MCF 10A (cell line): ENCODE results near the gene PNMA6F. TPM values are rescaled to one million over a fixed set of nuclear protein-coding genes. Genes with fewer than 3 reads are reported as not detected.
"Not testable (repeated sequence)": the region's sequence is repeated elsewhere in the genome, so short reads cannot be mapped to it uniquely, and the experiment has no call there.

ENCODE experiments used
- BruUV-seq: library from RNA; stranded (reverse); fragments of 400-500 nt; replicated peaks from 2 replicates; lab custom pipeline; 2021; lab: Mats Ljungman, UMichigan
- CTCF ChIA-PET: fragments of 300-600 bp; sonication (Branson Sonifier 250); formaldehyde crosslinking; extraction: SDS; loops from one replicate; lab custom pipeline; 2021; ENCODE audit warnings: antibody characterized with exemption, inconsistent platforms; lab: Yijun Ruan, JAX
- POLR2A ChIA-PET: fragments of 300-600, 350-650 bp; sonication (Branson Sonifier 250); formaldehyde crosslinking; extraction: SDS; loops from one replicate; lab custom pipeline; 2020; ENCODE audit warnings: antibody characterized with exemption, inconsistent platforms; lab: Yijun Ruan, JAX
- DNase-seq: peaks from one replicate; pipeline ENCODE4 v3.0.0-alpha.2; 2018; ENCODE audit not compliant: unreplicated experiment
- H3K27ac Mint-ChIP-seq: one replicate; pipeline ENCODE4 v1.8.0; 2022; ENCODE audit warnings: mild to moderate bottlenecking, low read depth, mixed read lengths; ENCODE audit not compliant: unreplicated experiment
- H3K27me3 Mint-ChIP-seq: one replicate; pipeline ENCODE4 v1.8.0; 2022; ENCODE audit warnings: mixed read lengths; ENCODE audit not compliant: insufficient read depth, unreplicated experiment
- H3K36me3 Mint-ChIP-seq: one replicate; pipeline ENCODE4 v1.8.0; 2022; ENCODE audit warnings: mild to moderate bottlenecking, moderate library complexity, mixed read lengths; ENCODE audit not compliant: insufficient read depth, unreplicated experiment
- H3K4me1 Mint-ChIP-seq: one replicate; pipeline ENCODE4 v1.8.0; 2022; ENCODE audit warnings: mixed read lengths; ENCODE audit not compliant: insufficient read depth, unreplicated experiment
- H3K4me3 Mint-ChIP-seq: one replicate; pipeline ENCODE4 v1.8.0; 2022; ENCODE audit warnings: mild to moderate bottlenecking, moderate library complexity, mixed read lengths; ENCODE audit not compliant: unreplicated experiment
- H3K9me3 Mint-ChIP-seq: one replicate; pipeline ENCODE4 v1.8.0; 2022; ENCODE audit warnings: mixed read lengths; ENCODE audit not compliant: unreplicated experiment
- intact Hi-C: fragments of 100-400 bp; cut with micrococcal nuclease; formaldehyde crosslinking; loops from 2 replicates; pipeline ENCODE4 v1.14.1; 2022
- total RNA-seq: library from RNA; stranded (reverse); gene quantifications from 2 replicates; pipeline ENCODE4 v1.2.3, GENCODE V29; 2022
- TF ChIP-seq, protein P1 (sequence below): fragments of 200-600 bp; IDR thresholded peaks from one replicate; pipeline ENCODE4 v1.8.0; 2022; ENCODE audit warnings: antibody characterized with exemption, mild to moderate bottlenecking; ENCODE audit not compliant: unreplicated experiment

Gene PNMA6F
- total RNA-seq, 1 experiment from 2014 or later, result not detected

DNA sequence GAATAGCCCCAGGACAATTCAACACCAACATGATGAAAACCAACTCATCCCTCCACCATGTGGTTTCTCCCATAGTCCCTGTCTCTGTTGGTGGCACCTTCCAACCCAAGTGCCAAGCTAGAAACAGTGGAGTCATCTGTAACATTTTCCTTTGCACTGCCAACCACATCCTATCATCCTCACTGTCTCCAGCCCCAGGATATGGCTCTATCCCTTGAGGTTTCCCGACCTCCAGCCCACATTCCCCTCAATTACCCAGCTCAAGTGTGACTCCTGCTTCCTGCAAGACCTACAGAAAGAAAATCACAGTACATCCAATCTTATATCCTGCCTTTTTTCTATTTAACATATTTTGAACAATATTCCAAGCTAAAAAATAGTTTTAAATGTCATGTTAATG, 24.2 kb downstream of the PNMA6F start:
- no peaks in the 10 kb centered on the region for H3K4me1 Mint-ChIP-seq
- peaks cover 30% of the 10 kb centered on the region for H3K27me3 Mint-ChIP-seq
- intact Hi-C loops, result no loop called here
- H3K9me3 Mint-ChIP-seq, result peaks cover 21% of the 10 kb centered on the region
- ChIA-PET POLR2A (no interaction called here), CTCF (no interaction called here)
- no peaks in the 10 kb centered on the region for H3K36me3 Mint-ChIP-seq
- DNase-seq, result no peak
- BruUV-seq, result no TSS peak
- TF ChIP-seq, protein P1, sequence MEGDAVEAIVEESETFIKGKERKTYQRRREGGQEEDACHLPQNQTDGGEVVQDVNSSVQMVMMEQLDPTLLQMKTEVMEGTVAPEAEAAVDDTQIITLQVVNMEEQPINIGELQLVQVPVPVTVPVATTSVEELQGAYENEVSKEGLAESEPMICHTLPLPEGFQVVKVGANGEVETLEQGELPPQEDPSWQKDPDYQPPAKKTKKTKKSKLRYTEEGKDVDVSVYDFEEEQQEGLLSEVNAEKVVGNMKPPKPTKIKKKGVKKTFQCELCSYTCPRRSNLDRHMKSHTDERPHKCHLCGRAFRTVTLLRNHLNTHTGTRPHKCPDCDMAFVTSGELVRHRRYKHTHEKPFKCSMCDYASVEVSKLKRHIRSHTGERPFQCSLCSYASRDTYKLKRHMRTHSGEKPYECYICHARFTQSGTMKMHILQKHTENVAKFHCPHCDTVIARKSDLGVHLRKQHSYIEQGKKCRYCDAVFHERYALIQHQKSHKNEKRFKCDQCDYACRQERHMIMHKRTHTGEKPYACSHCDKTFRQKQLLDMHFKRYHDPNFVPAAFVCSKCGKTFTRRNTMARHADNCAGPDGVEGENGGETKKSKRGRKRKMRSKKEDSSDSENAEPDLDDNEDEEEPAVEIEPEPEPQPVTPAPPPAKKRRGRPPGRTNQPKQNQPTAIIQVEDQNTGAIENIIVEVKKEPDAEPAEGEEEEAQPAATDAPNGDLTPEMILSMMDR, result no peak
- no peak overlapping the region for H3K4me3 Mint-ChIP-seq
- no peak overlapping the region for H3K27ac Mint-ChIP-seq

DNA sequence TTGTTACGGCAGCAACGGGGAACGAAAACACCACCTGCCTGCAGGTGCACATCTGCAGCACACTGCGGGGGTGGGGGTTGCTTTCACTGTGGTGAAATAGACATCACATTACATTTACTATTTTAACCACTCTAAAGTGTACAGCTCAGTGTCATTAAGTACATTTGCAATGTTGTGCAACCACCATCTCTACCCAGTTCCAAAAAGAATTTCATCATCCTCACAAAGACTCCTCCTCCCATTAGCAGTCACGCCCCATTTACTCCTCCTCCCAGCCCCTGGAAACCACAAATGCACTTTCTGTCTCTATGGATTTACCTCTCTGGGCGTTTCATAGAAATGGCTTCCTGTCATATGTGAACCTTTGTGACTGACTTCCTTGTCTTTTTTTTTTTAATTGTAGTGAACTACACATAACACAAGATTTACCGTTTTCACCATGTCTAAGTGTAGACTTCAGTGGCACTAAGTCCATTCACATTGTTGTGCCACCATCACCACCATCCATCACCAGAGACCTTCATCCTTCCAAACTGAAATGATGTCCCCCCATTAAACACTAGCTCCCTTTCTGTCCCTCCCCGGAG, 28.0 kb downstream of the PNMA6F start:
- H3K4me3 Mint-ChIP-seq, intact Hi-C loops, H3K36me3 Mint-ChIP-seq, BruUV-seq, H3K4me1 Mint-ChIP-seq, H3K27ac Mint-ChIP-seq, H3K27me3 Mint-ChIP-seq, CTCF ChIA-PET, POLR2A ChIA-PET, DNase-seq: not testable (repeated sequence)
- peaks cover 14% of the 10 kb centered on the region for H3K9me3 Mint-ChIP-seq

DNA sequence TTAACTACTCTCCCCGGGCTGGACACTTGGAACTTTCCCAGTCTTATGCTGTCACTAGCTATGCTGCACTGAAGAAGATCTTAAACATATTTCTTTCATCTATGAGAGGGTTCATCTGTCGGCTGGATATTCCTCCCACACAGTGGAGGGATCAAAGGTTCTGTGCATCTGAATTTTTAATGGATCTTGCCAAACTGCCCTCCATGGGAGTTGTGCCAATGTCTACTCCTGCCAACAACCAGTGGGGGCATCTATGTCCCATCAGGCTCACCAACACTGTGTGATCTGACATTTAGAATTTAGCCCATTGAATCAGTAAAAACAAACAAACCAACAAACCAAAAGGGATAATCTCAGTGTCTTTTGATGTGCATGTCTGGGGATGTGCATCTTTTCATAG, 32.8 kb downstream of the PNMA6F start:
- POLR2A ChIA-PET, H3K36me3 Mint-ChIP-seq, H3K4me3 Mint-ChIP-seq, CTCF ChIA-PET, H3K27me3 Mint-ChIP-seq, BruUV-seq, H3K27ac Mint-ChIP-seq, DNase-seq, intact Hi-C loops, H3K9me3 Mint-ChIP-seq, H3K4me1 Mint-ChIP-seq: not testable (repeated sequence)

DNA sequence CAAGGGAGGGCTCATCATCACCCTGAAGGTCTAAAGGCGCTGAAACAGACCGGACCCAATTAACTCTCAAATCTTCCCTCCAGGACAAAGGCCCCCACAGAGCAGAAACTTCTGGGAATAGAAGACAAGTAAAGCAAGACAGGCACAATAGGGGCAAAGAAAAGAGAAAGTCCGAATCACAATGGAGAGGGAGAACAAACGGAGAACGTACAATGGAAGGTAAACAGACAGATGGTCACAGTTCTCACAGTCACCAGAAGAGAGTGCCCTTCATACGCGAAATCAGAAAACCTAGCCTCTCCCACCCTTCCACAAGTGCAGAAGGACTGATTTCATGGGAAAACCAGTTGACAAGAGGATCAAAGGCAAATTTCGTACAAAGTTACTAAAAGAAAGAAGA, 35.9 kb downstream of the PNMA6F start:
- H3K27me3 Mint-ChIP-seq, CTCF ChIA-PET, H3K9me3 Mint-ChIP-seq, H3K36me3 Mint-ChIP-seq, H3K4me1 Mint-ChIP-seq, intact Hi-C loops, H3K27ac Mint-ChIP-seq, POLR2A ChIA-PET, BruUV-seq, H3K4me3 Mint-ChIP-seq, DNase-seq: not testable (repeated sequence)

DNA sequence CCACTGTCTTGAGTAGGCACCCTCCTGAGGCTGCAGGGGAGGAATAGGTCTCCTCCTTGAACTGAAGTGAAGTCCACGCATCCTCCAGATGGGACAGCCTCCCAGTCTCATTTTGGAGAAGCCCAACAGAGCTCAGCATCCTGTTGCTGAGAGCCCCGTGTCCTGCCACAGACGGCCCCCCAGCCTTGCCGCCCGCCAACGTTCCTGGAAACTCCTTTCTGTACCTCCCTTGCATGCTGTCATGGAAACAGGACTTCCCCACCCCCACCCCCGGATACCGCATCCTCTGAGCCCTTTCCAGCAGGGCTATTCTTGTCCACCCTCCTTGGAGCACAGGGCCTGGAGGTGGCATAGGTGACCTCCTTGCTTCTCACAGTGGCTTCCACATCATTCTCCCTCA, 37.6 kb downstream of the PNMA6F start:
- DNase-seq, H3K9me3 Mint-ChIP-seq, CTCF ChIA-PET, POLR2A ChIA-PET, H3K27me3 Mint-ChIP-seq, H3K36me3 Mint-ChIP-seq, H3K4me1 Mint-ChIP-seq, H3K4me3 Mint-ChIP-seq, intact Hi-C loops, H3K27ac Mint-ChIP-seq, BruUV-seq: not testable (repeated sequence)

DNA sequence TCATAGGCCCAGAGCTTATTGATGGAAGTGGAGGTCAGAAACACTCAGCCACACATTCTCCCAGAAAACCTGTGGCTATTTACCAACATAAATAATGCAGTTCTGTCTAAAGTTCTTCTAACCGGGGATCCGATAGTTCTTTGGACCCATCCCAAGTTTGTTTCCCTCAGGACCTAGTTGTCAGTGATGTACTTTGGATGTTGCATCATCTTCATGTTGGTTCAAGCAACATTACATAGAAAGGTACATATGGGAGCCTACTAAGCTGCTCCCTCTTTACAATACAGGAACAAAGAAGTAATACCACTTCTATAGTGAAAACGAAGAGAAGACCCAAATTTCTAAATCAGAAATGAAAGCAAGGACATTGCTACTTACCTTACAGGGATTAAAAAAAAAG, 39.8 kb downstream of the PNMA6F start:
- BruUV-seq, CTCF ChIA-PET, H3K4me3 Mint-ChIP-seq, H3K9me3 Mint-ChIP-seq, intact Hi-C loops, H3K27me3 Mint-ChIP-seq, H3K27ac Mint-ChIP-seq, H3K4me1 Mint-ChIP-seq, H3K36me3 Mint-ChIP-seq, POLR2A ChIA-PET, DNase-seq: not testable (repeated sequence)

DNA sequence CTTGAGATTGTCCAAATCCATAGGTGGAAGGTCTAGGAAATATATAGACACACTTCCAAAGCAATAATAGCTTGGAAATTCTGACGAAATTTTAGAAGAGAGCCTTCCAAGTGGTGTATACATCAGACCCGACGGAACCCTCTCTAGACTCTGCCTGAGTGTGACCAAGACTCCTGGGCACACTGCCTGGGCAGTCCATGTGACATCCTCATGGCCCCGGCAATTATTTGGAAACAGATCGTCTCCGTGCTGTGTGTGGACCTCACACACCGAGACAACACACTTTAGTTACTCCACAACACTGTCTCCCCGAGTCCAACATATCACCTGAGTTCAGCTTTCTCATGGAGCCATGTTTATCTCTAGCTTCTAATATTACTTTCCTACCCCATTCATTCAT, 42.3 kb downstream of the PNMA6F start:
- CTCF ChIA-PET, intact Hi-C loops, H3K36me3 Mint-ChIP-seq: not testable (repeated sequence)

DNA sequence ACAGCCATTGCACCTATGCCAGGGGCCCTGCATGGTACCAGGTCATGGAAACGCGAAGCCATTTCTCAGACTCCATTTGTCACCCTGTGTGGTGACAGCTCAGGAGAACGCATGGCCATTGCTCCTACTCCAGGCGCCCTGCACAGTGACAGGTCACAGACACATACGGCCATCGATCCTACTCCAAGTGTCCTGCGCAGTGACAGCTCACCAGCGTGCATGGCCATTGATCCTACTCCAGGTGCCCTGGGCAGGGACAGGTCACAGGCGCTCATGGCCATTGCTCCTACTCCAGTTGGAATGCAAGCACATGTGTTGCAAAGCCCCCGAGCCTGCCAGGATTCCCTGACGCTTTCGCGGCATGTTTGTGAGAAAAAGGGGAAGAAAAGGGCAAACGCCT, 45.5 kb downstream of the PNMA6F start:
- H3K4me1 Mint-ChIP-seq, intact Hi-C loops, DNase-seq, H3K9me3 Mint-ChIP-seq, H3K27me3 Mint-ChIP-seq, H3K4me3 Mint-ChIP-seq, CTCF ChIA-PET, H3K27ac Mint-ChIP-seq, BruUV-seq, H3K36me3 Mint-ChIP-seq, POLR2A ChIA-PET: not testable (repeated sequence)

More for the DNA sequence above, 42.3 kb downstream of the PNMA6F start:
- H3K27me3 Mint-ChIP-seq, H3K27ac Mint-ChIP-seq, H3K4me3 Mint-ChIP-seq, BruUV-seq, H3K4me1 Mint-ChIP-seq, DNase-seq, POLR2A ChIA-PET, H3K9me3 Mint-ChIP-seq: not testable (repeated sequence)

DNA sequence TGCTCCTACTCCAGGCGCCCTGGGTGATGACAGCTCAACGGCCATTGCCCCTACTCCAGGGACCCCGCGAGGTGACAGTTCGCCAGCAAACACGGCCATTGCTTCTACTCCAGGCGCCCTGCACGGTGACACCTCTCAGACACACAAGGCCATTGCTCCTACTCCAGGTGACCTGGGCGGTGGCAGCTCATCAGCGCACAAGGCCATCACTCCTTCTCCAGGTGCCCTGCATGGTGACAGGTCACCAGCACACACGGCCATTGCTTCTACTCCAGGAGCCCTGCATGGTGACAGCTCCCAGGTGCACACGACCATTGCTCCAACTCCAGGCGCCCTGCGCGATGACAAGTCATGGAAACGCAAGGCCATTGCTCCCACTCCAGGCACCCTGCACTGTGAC, 46.1 kb downstream of the PNMA6F start:
- H3K4me1 Mint-ChIP-seq, H3K4me3 Mint-ChIP-seq, POLR2A ChIA-PET, CTCF ChIA-PET, intact Hi-C loops, DNase-seq, BruUV-seq, H3K27ac Mint-ChIP-seq, H3K9me3 Mint-ChIP-seq, H3K27me3 Mint-ChIP-seq, H3K36me3 Mint-ChIP-seq: not testable (repeated sequence)
